Stimulated activated CD8-positive, alpha-beta memory T cell treated with anti-CD3 and anti-CD28 coated beads, Interleukin-2, amount 100 ng/mL, for 1 hour (primary cell): ENCODE data around the gene CMTR1.
"Not testable (repeated sequence)": the region's sequence is repeated elsewhere in the genome, so short reads cannot be mapped to it uniquely, and the experiment has no call there.

Source experiments
- DNase-seq, 2 donors: peaks; one replicate each; pipeline ENCODE4 v3.0.0-alpha.2; 2020; ENCODE audit warnings: low read depth in 2 of 2

The CMTR1 gene

GRCh38 chr6:37435373-37435772 lies 2.4 kb downstream of the CMTR1 start:
- no peak for DNase-seq

- no peak for DNase-seq
Measured at GRCh38 chr6:37435816-37436215, 2.8 kb downstream of the CMTR1 start.

GRCh38 chr6:37438930-37439329 lies 5.9 kb downstream of the CMTR1 start:
- DNase-seq: no peak

- DNase-seq: no peak
Measured at GRCh38 chr6:37441651-37442050, 8.6 kb downstream of the CMTR1 start.

GRCh38 chr6:37442416-37443215 lies 9.6 kb downstream of the CMTR1 start:
- no peak for DNase-seq

- DNase-seq: not testable (repeated sequence)
Measured at GRCh38 chr6:37443216-37443542, 10.2 kb downstream of the CMTR1 start.

GRCh38 chr6:37449984-37450383 lies 17.0 kb downstream of the CMTR1 start:
- DNase-seq: no peak

- no peak for DNase-seq
Measured at GRCh38 chr6:37451441-37452193, 18.6 kb downstream of the CMTR1 start.

- no peak for DNase-seq
Measured at GRCh38 chr6:37452522-37452921, 19.5 kb downstream of the CMTR1 start.

- no peak for DNase-seq
Measured at GRCh38 chr6:37454420-37455140, 21.6 kb downstream of the CMTR1 start.

- no peak for DNase-seq
Measured at GRCh38 chr6:37456126-37456525, 23.1 kb downstream of the CMTR1 start.

- DNase-seq: no peak
Measured at GRCh38 chr6:37456816-37457560, 24.0 kb downstream of the CMTR1 start.

- no peak for DNase-seq
Measured at GRCh38 chr6:37459981-37460800, 27.2 kb downstream of the CMTR1 start.

GRCh38 chr6:37460805-37461204 lies 27.8 kb downstream of the CMTR1 start:
- no peak for DNase-seq

- no peak for DNase-seq
Measured at GRCh38 chr6:37463110-37463509, 30.1 kb downstream of the CMTR1 start.

GRCh38 chr6:37467718-37468117 lies 34.7 kb downstream of the CMTR1 start:
- no peak for DNase-seq

- DNase-seq: no peak
Measured at GRCh38 chr6:37473364-37474095, 40.5 kb downstream of the CMTR1 start.

GRCh38 chr6:37474316-37474715 lies 41.3 kb downstream of the CMTR1 start:
- no peak for DNase-seq

GRCh38 chr6:37477191-37477590 lies 44.2 kb downstream of the CMTR1 start:
- no peak for DNase-seq

GRCh38 chr6:37477656-37478435 lies 44.8 kb downstream of the CMTR1 start:
- DNase-seq: no peak
